CD4-positive, alpha-beta T cell treated with Interleukin-17A for 4 hours (primary cell): ENCODE results near the gene IL1A.
"Not testable (repeated sequence)": the region's sequence is repeated elsewhere in the genome, so short reads cannot be mapped to it uniquely, and the experiment has no call there.

Experiments used
- DNase-seq: peaks from one replicate; pipeline ENCODE4 v3.0.0-alpha.2; 2020; ENCODE audit warnings: mixed read lengths

The IL1A gene

GRCh38 chr2:112784199-112785189, at the start of gene IL1A:
IL1A (minus strand) TSS chr2:112784493; CDS start chr2:112783770, 723 bp downstream.
- DNase-seq, result no peak

DNA sequence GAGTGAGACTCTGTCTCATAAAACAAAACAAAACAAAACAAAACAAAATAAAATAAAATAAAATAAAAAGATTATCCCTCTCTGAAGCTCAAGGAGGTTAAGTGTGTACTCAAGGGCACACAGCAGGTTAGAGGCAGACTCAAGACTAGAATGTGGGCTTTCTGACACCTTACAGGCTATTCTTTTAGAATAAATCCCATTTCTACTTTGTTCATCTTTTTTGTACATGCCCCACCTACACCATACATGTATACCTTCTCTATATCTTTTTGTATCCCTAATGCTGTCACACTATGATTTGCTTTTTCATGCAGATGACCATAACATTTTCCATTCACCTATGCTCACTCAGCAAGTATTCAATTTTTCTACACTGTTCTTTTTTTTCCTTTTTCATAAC, 49.7 kb upstream of the IL1A start:
- DNase-seq, result no peak

DNA sequence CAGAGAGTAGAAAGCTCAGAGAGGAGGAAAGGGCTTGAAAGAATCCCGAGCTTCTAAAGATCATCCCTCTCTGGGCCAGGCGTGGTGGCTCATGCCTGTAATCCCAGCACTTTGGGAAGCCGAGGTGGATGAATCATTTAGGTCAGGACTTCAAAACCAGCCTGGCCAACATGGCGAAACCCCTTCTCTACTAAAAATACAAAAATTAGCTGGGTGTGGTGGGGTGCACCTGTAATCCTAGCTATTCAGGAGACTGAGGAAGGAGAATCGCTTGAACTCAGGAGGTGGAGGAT, 49.3 kb upstream of the IL1A start:
- DNase-seq, result not testable (repeated sequence)

GRCh38 chr2:112832841-112833638, 48.7 kb upstream of the IL1A start:
- DNase-seq, result no peak

DNA sequence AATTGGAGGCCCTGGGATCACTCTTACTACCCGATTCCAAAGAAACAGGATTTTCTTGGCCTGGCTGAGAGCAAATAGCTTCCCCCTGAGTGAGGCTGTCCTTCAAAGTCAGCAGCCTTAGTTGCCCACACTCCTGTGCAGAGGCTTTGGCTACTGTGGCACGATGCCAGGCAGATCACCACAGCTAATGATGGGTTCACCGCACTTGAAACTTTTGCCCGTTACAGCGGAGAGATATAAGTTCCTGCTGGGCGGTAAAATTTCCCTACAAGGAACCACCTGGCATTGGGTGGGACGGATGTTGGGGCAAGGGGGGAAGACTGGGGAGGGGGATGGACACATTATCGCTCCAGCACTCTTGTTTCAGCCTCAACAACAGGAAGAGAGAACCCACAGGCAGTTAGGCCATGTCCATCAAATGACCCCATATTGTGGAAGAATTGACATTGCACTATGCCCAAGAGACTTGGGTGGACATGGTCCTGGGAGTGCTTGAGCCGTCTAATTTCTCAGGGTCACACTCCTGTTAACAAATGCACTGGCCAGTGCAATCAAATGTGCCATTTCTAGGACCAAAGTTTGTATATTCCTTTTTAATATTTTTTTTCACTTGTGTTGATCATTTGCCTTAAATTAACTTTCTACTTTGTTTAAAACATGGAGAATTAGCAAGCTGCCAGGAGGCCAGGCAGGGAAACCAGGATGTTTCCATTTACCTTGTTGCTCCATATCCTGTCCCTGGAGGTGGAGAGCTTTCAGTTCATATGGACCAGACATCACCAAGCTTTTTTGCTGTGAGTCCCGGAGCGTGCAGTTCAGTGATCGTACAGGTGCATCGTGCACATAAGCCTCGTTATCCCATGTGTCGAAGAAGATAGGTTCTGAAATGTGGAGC, 47.9 kb upstream of the IL1A start:
- no peak for DNase-seq

GRCh38 chr2:112831513-112831845, 47.2 kb upstream of the IL1A start:
- DNase-seq, result no peak

DNA sequence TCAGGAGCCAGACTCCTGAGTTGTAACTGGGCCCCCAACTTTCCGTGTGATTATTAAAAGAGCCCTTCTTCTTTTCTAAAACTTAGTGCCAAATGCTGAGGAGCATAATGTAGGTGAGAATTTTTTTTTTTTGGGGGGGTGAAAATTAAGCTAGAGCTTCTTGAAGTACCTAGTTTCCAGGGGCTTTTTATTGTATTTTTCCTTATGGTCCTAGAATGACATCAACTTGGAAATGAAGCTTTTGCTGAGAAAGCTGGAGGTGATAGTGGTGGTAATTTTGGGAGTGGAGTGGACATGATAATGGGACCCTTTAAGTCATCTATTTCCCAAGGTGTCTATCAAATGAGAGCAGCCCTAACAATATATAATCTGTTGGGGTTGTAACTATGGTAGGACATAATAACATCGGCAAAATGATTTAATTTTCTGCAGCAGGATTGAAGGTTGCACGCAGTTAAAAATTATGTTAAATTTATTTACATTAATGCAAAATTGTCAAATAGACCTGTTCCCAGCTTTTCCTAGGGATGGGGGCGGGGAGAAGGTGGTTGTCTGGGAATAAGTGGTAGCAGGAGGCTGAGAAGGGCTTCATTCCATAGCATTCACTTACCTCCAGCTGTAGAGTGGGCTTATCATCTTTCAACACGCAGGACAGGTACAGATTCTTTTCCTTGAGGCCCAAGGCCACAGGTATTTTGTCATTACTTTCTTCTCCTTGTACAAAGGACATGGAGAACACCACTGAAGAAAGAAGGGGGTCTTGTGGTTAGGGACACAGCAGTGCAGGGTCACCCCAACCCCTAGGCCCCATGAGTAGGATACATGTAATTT, 46.6 kb upstream of the IL1A start:
- DNase-seq, result no peak

DNA sequence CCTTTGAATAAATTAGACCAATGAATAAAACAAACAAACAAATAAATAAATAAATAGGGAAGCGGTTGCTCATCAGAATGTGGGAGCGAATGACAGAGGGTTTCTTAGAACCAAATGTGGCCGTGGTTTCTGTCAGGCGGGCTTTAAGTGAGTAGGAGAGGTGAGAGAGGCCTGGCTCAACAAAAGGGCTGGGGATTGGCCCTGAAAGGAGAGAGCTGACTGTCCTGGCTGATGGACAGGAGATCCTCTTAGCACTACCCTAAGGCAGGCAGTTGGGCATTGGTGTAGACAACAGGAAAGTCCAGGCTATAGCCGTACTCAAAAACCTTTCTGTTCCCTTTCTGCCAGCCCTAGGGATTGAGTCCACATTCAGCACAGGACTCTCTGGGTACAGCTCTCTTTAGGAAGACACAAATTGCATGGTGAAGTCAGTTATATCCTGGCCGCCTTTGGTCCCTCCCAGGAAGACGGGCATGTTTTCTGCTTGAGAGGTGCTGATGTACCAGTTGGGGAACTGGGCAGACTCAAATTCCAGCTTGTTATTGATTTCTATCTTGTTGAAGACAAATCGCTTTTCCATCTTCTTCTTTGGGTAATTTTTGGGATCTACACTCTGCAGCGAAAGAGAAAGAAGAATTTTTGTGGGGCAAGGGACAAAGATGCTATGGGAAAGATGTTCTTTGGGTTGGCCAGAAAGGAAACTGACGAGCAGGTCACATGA, 45.8 kb upstream of the IL1A start:
- DNase-seq, result no peak

DNA sequence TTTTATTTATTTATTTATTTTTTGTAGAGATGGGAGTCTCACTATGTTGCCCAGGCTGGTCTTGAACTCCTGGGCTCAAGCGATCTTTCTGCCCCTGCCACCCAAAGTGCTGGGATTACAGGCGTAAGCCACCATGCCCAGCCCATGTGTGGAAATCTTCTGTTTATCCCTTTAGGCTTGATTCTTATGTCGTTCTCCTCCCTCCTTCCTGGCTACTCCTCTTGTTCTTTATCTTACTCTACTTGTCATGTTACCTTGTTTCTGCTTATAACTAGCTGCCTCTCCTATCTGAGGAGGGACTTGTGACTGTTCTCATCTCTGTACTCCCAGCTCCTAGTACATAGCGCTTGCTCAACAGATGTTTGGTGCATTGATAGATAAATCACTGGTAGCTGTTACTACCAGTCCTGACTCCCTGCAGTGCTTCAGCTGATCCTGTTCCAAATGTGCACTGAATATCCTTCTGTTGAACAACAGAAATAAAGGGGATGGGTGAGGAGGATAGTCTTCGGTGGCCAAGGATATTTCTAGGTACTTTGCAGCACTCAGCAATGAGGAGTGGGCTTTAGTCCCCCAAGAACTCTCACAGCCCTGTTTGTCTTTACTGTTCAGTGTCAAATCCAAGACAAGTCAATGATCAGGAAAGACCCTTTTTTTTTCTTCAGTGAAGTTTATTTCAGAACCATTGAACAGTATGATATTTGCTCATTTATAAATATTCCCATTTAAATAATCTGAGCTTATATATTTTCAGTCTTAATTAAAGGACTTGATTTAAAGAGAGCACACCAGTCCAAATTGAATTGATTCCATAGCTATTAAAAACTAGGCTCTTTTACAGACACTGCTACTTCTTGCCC, 45.0 kb upstream of the IL1A start:
- DNase-seq, result no peak

- no peak for DNase-seq
Measured at GRCh38 chr2:112828251-112828691, 44.0 kb upstream of the IL1A start.

GRCh38 chr2:112827604-112828185, 43.4 kb upstream of the IL1A start:
- DNase-seq, result no peak

GRCh38 chr2:112827009-112827408, 42.7 kb upstream of the IL1A start:
- DNase-seq, result no peak

GRCh38 chr2:112825706-112826105, 41.4 kb upstream of the IL1A start:
- DNase-seq, result no peak

DNA sequence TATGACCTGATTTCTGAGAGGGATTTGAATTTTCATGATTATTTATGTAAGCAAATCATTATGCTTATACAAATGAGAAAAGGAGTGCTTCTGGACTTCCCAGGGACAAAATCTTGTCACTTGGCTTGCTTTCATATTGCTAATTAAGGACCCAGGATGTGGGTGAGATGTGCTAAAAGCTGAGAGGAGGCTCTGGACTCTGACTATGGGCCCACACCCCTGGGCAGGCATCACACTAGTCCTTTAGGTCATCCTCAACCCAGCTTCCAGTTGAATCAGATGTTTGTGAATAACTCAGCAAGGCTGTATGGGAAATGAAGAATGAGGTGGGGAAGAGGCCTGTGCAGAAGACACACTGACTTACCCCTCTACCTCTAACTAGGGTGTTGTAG, 40.4 kb upstream of the IL1A start:
- DNase-seq, result no peak

DNA sequence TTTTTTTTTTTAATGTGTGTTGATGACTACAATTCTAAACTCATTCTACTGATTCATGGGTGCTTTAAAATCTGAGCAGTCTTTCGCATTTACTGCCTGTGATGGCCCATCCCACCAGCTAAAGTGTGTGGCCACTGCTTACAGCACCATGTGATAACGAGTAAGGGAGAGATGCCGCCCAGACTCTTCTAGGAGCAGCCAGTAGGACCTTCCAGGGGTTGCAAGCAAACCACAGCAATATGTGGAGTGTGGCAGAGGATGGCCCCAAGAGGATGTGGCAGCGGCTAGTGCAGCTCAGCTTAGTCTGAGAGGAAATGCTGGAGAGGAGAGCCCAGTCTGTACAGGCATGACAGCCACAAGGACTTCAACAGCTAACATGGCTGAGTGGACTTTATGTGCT, 37.4 kb upstream of the IL1A start:
- DNase-seq, result no peak

DNA sequence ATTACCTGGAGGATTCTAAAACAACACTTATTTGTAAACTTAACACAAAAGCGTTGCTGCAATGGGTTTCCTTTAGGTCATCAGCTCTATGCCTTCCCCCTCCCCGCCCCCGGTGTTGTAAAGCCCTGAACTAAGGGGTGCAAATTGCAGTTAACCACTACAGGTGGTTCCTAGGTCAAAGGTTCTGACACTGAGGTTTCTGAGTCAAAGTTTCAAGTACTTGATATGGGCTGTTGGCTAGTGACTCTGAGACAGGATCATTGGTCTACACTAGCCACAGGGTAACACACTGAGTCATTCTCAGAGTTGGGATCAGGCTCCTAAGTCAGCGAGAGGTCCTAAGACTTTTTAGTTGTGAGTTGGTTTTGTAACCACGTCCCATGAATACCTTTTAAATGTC, 36.8 kb upstream of the IL1A start:
- DNase-seq, result no peak

DNA sequence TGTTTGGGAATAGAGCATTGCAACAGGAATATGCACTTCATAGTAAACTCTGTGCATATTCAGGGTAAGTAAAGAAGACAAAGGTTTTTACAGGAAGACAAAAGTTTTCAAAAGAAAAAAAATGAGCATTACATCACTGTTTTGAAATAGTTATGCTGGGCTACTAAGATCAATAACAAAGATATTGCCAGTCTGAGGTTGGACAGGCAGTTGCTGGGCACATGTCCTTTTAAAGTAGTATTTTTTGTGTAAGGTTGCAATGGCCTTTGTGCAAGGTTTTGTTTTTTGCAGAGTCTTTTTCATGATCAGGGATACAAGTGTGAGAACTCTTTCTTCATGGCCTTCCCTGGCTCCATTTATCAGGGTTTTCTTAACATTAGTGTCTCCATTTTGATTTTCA, 36.0 kb upstream of the IL1A start:
- no peak for DNase-seq

GRCh38 chr2:112819081-112819480, 34.8 kb upstream of the IL1A start:
- no peak for DNase-seq

- no peak for DNase-seq
Measured at GRCh38 chr2:112818094-112818902, 34.0 kb upstream of the IL1A start.
